GM03348 (cell line): Measurements from ENCODE around the gene GSTO2.
A peak's percentile ranks its signal among the peaks of the same experiment; 100 is the strongest.
"Not testable (repeated sequence)": the region's sequence is repeated elsewhere in the genome, so short reads cannot be mapped to it uniquely, and the experiment has no call there.

ENCODE experiments used
- DNase-seq: peaks from one replicate; pipeline ENCODE4 v3.0.0; 2012; ENCODE audit warnings: low spot score

GSTO2 gene

DNA sequence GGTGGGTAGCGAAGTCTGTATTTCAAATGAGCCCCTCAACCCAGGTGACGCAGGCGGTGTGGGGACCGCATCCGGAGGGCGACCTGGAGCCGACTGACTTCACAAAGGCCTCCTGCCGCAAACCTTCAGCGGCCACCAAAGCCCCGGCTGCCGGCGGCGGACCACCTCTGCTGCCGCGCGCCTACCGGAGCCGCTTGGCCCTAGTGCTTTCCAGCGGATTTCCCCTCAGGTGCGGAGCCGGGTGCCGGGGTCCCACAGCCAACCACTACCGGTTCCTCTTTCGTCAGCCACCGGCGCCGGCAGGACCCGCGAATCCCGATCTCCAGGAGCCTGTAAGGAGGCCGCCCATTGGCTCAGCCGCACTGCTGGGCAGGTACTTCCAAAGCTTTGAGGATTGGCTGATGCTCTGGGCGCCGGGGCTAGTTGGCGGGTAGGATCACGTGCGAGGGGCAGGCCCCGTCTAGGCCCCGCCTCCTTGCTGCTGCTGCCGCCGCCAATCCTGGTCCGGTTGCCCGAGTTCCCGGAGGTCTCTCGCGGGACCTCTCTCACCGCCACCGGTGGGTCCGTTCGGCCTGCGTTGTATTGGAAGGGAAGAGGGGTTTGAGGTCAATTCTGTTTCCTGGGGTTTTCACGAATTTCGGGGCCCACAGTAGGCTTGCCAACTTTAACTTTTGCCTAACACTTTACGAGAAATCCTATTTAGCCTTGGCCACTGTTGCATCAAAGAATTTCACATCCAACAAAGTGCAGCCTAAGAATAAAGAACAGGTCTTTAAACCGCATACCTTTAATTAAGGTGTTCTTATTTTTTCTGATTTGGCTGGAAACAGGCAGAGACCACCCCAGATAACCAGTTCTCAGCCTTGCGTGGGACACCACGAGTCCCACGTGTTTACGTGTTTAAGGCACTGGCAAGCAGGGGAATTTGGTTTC lies at the start of gene GSTO2:
Gene GSTO2, plus strand, starts transcription at position 472 of the 933 bp plus-strand sequence. CDS start 5,732 bp downstream, outside the sequence.
- DNase-seq = peak; percentile 94

DNA sequence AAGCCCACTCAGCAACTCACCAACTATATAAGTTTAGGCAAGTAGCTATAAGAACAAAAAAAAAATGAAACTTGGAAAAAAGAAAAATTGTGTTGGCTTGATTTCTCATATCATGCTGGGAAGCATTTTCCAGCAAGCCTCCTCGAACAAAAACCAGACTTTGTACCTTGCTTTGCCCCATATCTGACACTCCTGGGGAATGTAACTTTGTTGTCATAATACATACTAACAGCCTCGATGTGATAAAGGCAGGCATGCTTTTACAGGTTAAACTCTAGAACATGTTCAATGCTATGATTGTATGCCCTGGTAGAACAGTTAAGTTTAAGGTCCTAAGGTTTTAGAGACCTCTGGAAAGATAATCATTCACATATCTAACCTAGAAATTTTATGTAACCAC lies 48.5 kb upstream of the GSTO2 start:
- no peak for DNase-seq

DNA sequence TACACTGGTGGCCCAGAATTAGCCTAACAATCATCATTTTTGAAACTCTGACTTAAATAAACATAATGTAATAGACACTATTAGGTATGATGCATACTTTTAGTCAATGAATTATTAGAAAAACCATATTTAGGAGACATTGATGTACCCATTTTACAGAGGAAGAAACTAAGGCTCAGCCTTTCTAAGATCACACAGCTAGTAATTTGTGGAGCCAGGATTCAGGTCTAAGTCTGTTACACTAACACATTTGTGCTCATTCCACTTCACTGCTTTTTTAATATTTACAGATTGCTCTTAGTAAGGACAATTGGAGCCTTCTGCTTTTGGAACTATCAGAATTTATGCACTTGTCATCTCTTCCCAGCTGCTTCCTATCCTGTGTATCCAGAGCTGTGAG lies 45.7 kb upstream of the GSTO2 start:
- DNase-seq = no peak

GRCh38 chr10:104230490-104230889 lies 38.5 kb upstream of the GSTO2 start:
- no peak for DNase-seq

- DNase-seq = peak; percentile 100
These were observed 37.0 kb upstream of the GSTO2 start, which contains the start of gene CFAP43 for GRCh38 chr10:104231784-104232612. Gene CFAP43 (minus strand): TSS chr10:104232364. CDS start chr10:104232246, 118 bp downstream.

DNA sequence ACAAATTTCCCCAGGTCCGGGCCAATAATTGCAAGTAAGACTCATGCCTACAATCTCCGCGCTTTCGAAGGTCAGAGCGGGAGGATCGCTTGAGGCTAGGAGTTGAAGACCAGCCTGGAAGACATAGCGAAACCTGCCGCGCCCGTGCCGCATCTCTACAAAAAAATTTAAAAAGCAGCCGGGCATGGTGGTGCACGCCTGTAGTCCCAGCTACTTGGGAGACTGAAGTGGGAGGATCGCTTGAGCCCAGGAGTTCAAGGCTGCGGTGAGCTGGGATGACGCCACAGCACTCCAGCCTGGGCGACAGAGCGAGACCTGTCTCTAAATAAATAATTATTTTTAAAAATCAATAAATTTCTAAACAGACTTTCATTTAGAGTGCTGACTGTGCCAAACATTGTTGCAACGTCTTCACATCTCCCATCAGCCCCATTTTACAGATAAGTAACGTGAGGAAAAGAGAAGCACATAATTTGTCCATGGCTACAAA lies 36.3 kb upstream of the GSTO2 start:
- DNase-seq = no peak

- no peak for DNase-seq
These were observed 35.2 kb upstream of the GSTO2 start for GRCh38 chr10:104233817-104234216.

DNA sequence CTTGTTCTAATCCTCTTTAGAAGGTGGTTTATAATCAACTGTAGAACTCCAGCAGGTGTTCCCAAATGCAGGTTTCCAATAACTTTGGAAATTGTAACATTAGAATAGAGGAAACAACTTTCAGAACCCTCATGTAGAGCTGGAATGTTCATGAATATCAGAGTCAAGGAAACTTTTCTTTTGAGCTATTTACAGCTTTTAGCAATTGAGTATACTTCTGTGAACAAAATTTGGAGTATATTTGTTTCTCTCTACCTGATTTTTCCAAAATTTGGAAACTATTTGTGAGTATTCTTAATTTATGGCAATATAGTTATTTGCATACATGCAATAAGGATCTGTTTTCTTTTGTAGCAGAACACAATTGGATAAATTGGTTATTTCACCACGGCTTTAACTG lies 34.0 kb upstream of the GSTO2 start:
- no peak for DNase-seq

GRCh38 chr10:104235801-104236200 lies 33.2 kb upstream of the GSTO2 start:
- DNase-seq = no peak

- no peak for DNase-seq
These were observed 28.9 kb upstream of the GSTO2 start for GRCh38 chr10:104240078-104240477.

DNA sequence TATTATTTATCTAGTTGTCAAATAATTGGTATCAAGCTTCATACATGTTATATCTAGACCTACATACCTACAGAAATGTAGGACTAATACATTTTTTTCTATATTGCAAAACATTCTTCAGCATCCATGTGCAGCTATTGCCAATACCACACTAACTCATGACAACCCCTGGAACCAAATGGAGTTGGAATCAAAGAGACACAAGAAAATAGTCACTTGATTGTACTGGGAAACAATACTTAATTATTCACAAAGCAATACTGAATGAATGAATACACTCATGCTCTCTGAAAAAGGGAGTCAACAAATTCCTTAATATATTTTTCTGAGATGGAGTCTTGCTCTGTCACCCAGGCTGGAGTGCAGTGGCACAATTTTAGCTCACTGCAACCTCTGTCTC lies 26.4 kb upstream of the GSTO2 start:
- DNase-seq = no peak

DNA sequence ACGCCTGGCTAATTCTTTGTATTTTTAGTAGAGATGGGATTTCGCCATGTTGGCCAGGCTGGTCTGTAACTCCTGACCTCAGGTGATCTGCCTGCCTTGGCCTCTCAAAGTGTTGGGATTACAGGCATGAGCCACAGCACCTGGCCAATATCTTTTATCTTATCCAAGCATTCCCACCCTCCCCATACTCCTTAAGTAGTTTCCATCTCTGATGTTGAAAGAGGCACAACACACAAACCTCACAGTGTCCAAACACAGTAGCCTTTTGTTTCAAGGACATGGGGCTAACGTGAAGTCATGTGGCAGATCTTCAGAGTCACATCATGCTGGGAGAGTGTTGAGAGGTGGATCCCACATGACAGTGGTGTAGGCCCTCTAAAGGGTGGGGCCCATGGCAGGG lies 26.0 kb upstream of the GSTO2 start:
- DNase-seq = not testable (repeated sequence)

GRCh38 chr10:104243512-104243911 lies 25.5 kb upstream of the GSTO2 start:
- DNase-seq = no peak

GRCh38 chr10:104245066-104245632 lies 23.8 kb upstream of the GSTO2 start:
- DNase-seq = no peak

DNA sequence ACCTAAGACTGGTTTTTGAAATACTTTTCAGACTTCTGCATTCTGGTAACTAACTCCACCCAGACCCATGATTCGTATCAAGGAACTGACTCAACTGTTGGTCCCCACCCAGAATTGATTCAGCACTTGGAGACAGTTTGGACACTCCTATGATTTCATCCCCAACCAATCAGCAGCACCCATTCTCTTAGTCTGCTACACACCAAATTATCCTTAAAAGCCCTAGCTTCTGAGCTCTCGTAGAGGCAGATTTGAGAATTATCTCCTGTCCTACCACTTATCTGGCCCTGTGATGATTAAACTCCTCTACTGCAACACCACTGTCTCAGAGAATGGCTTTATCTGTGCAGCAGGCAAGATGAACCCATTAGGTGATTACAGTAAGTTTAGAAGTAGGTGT lies 22.0 kb upstream of the GSTO2 start:
- peak; percentile 52 for DNase-seq

GRCh38 chr10:104247513-104248146 lies 21.4 kb upstream of the GSTO2 start:
- DNase-seq = no peak

- DNase-seq = not testable (repeated sequence)
These were observed 20.1 kb upstream of the GSTO2 start for GRCh38 chr10:104248931-104249330.

DNA sequence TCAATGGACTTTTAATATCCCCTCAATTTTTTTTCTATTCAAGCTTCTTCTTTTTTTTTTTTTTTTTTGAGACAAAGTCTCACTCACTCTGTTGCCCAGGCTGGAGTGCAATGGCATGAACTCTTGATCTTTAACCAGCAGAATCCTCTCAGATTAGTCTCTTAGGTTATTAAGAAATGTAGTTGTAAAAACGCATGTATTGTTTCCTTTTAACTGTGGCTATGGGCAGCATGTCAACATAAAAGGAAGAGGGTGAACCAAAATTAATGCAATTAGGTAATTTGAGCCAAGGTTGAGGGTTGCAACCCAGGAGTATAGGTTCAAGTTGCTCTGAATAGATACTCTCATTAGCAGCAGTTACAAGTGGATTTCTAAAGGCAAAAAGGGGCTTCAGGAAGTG lies 18.6 kb upstream of the GSTO2 start:
- no peak for DNase-seq

GRCh38 chr10:104251443-104251842 lies 17.5 kb upstream of the GSTO2 start:
- DNase-seq = no peak

DNA sequence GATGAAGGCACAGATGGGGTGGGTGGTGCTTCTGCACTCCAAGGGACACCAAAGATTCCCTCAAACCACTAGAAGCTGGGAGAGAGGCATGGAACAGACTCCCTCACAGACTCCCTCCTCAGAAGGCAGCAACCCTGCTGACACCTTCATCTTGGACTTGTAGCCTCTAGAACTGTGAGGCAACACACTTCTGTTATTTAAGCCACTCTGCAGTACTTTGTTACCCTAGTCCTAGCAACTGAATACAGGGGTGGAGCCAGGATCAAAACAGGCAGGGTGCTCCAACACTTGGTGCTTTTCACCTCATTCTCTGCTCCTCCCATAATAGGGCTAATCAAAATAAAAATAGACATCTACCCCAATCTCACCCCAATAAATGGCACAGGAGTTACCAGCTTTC lies 16.6 kb upstream of the GSTO2 start:
- no peak for DNase-seq

GRCh38 chr10:104253106-104253505 lies 15.9 kb upstream of the GSTO2 start:
- DNase-seq = no peak
